HG03457 (cell line): ENCODE measurements around the gene HLA-DRB5.
"Not testable (repeated sequence)": the region's sequence is repeated elsewhere in the genome, so short reads cannot be mapped to it uniquely, and the experiment has no call there.

Experiments
- ATAC-seq: cut with Tn5 transposase; IDR thresholded peaks from one replicate; pipeline ENCODE4 v1.9.1; 2021; ENCODE audit warnings: moderate number of reproducible peaks; ENCODE audit not compliant: unreplicated experiment

The HLA-DRB5 gene

GRCh38 chr6:32529697-32530430 is at the start of gene HLA-DRB5:
TSS of gene HLA-DRB5 (minus strand) at chr6:32530287. CDS start at chr6:32530224, 63 bp downstream.
- ATAC-seq: peak; percentile 63

- no peak for ATAC-seq
Measured at GRCh38 chr6:32578962-32579361, 48.9 kb upstream of the HLA-DRB5 start.

GRCh38 chr6:32577493-32577892 is 47.4 kb upstream of the HLA-DRB5 start:
- not testable (repeated sequence) for ATAC-seq

GRCh38 chr6:32576250-32576649 is 46.2 kb upstream of the HLA-DRB5 start:
- no peak for ATAC-seq

GRCh38 chr6:32570363-32570905 is 40.3 kb upstream of the HLA-DRB5 start:
- no peak for ATAC-seq

- no peak for ATAC-seq
Measured at GRCh38 chr6:32568561-32568960, 38.5 kb upstream of the HLA-DRB5 start.

GRCh38 chr6:32566957-32567356 is 36.9 kb upstream of the HLA-DRB5 start:
- ATAC-seq: no peak

GRCh38 chr6:32565511-32565910 is 35.4 kb upstream of the HLA-DRB5 start:
- ATAC-seq: no peak

GRCh38 chr6:32562940-32563339 is 32.9 kb upstream of the HLA-DRB5 start:
- no peak for ATAC-seq

- no peak for ATAC-seq
Measured at GRCh38 chr6:32559747-32560146, 29.7 kb upstream of the HLA-DRB5 start.

GRCh38 chr6:32558426-32559057 is 28.5 kb upstream of the HLA-DRB5 start:
- ATAC-seq: no peak

GRCh38 chr6:32554116-32554965 is 24.3 kb upstream of the HLA-DRB5 start:
- ATAC-seq: no peak

- no peak for ATAC-seq
Measured at GRCh38 chr6:32553037-32553742, 23.1 kb upstream of the HLA-DRB5 start.

GRCh38 chr6:32551410-32551809 is 21.3 kb upstream of the HLA-DRB5 start:
- no peak for ATAC-seq

- ATAC-seq: no peak
Measured at GRCh38 chr6:32539839-32540238, 9.8 kb upstream of the HLA-DRB5 start.

GRCh38 chr6:32530431-32530793 is 325 bp upstream of the HLA-DRB5 start:
- peak; percentile 12 for ATAC-seq

GRCh38 chr6:32522302-32523047 is 7.6 kb downstream of the HLA-DRB5 start:
- ATAC-seq: no peak

GRCh38 chr6:32519910-32520258 is 10.2 kb downstream of the HLA-DRB5 start:
- ATAC-seq: no peak

GRCh38 chr6:32519118-32519909 is 10.8 kb downstream of the HLA-DRB5 start:
- ATAC-seq: no peak
